Keratinocyte (primary cell): Measurements from ENCODE around the gene CEACAM21. TPM values are rescaled to one million over a fixed set of nuclear protein-coding genes. Genes with fewer than 3 reads are reported as not detected.
A peak's percentile ranks its signal among the peaks of the same experiment; 100 is the strongest.

Experiments
- DNase-seq: peaks from one replicate; pipeline ENCODE4 v3.0.0-alpha.2; 2011; ENCODE audit warnings: low read depth, missing footprints, low spot score
- FAIRE-seq: peaks from 2 replicates; lab custom pipeline; 2011; peaks lifted over from hg19 to GRCh38; lab: Jason Lieb, UNC
- H2AFZ ChIP-seq: 2 replicates; pipeline ENCODE4 v1.6.0; 2012; ENCODE audit warnings: low read length, control low read depth, inconsistent platforms; ENCODE audit not compliant: control insufficient read depth
- H3K27ac ChIP-seq: 2 replicates; pipeline ENCODE4 v1.5.1; 2011; ENCODE audit warnings: low read length; ENCODE audit not compliant: control insufficient read depth, insufficient read depth
- H3K27me3 ChIP-seq: 3 replicates; pipeline ENCODE4 v1.6.0; 2011; ENCODE audit warnings: low read length; ENCODE audit not compliant: control insufficient read depth, insufficient read depth; ENCODE audit errors: extremely low read depth
- H3K36me3 ChIP-seq, 2 experiments: 2 replicates in 1 of 2; 3 replicates in 1 of 2; pipeline ENCODE4 v1.5.1; 2011; ENCODE audit warnings: low read length in 2 of 2, mild to moderate bottlenecking in 1 of 2; ENCODE audit not compliant: control insufficient read depth in 2 of 2, insufficient read depth in 2 of 2; ENCODE audit errors: extremely low read depth in 1 of 2
- H3K4me1 ChIP-seq: 3 replicates; pipeline ENCODE4 v1.5.1; 2011; ENCODE audit warnings: low read length; ENCODE audit not compliant: control insufficient read depth, insufficient read depth; ENCODE audit errors: extremely low read depth
- H3K4me2 ChIP-seq: 3 replicates; pipeline ENCODE4 v1.6.0; 2011; ENCODE audit warnings: low read depth, low read length; ENCODE audit not compliant: control insufficient read depth, insufficient read depth; ENCODE audit errors: extremely low read depth
- H3K4me3 ChIP-seq, 3 experiments: fragments of 200-600 bp in 1 of 3; sonication (generic) in 1 of 3; 2 replicates in 2 of 3; 3 replicates in 1 of 3; pipeline ENCODE4 v1.5.1; 2011 to 2016; ENCODE audit warnings: low read length in 3 of 3, mild to moderate bottlenecking in 3 of 3, control low read depth in 2 of 3, inconsistent platforms in 1 of 3, low read depth in 1 of 3, mixed read lengths in 1 of 3, mixed run types in 1 of 3, moderate library complexity in 1 of 3; ENCODE audit not compliant: control insufficient read depth in 2 of 3, insufficient read depth in 2 of 3; ENCODE audit errors: extremely low read depth in 1 of 3
- H3K79me2 ChIP-seq: 2 replicates; pipeline ENCODE4 v1.6.0; 2012; ENCODE audit warnings: low read length; ENCODE audit not compliant: control insufficient read depth, insufficient read depth
- H3K9ac ChIP-seq: 3 replicates; pipeline ENCODE4 v1.6.0; 2011; ENCODE audit warnings: low read length; ENCODE audit not compliant: control insufficient read depth, insufficient read depth; ENCODE audit errors: extremely low read depth
- H3K9me1 ChIP-seq: 3 replicates; pipeline ENCODE4 v1.6.0; 2011; ENCODE audit warnings: low read length; ENCODE audit not compliant: control insufficient read depth, insufficient read depth; ENCODE audit errors: extremely low read depth
- H3K9me3 ChIP-seq: 2 replicates; pipeline ENCODE4 v1.5.1; 2012; ENCODE audit warnings: low read depth, low read length; ENCODE audit not compliant: control insufficient read depth
- H4K20me1 ChIP-seq: 3 replicates; pipeline ENCODE4 v1.6.0; 2011; ENCODE audit warnings: low read length; ENCODE audit not compliant: control insufficient read depth, insufficient read depth; ENCODE audit errors: extremely low read depth
- EZH2 ChIP-seq: IDR thresholded peaks from one replicate; pipeline ENCODE4 v1.6.1; 2012; ENCODE audit warnings: inconsistent platforms, mild to moderate bottlenecking, low read length, moderate library complexity
- dilution Hi-C: fragments of 300-500 bp; cut with MboI; formaldehyde crosslinking; loops from one replicate; pipeline ENCODE4 v1.7.0; 2020; ENCODE audit warnings: low sequenced_read_pairs; ENCODE audit not compliant: extremely low pct_ligation_motif_present
- polyA plus RNA-seq, 5 experiments: library from polyadenylated mRNA; depleted of rRNA in 3 of 5; stranded (reverse) in 3 of 5; stranded (forward) in 1 of 5; unstranded in 1 of 5; fragments of >200 nt; gene quantifications; 1 replicate in 1 of 5; 2 replicates in 3 of 5; 3 replicates in 1 of 5; pipeline versions ENCODE4 v1.2.1 to v1.2.3, GENCODE V29; 2011 to 2012; ENCODE audit warnings: missing spikeins in 2 of 5, low read depth in 1 of 5, low replicate concordance in 1 of 5
- TF ChIP-seq, protein P1 (sequence below), 3 experiments: IDR thresholded peaks in 1 of 3; conservative IDR thresholded peaks in 1 of 3; optimal IDR thresholded peaks in 1 of 3; 2 replicates in 2 of 3; 3 replicates in 1 of 3; pipeline versions ENCODE3 to v1.5.1; 2011; ENCODE audit warnings: low read length in 3 of 3, mild to moderate bottlenecking in 3 of 3, moderate library complexity in 2 of 3, control low read depth in 1 of 3, inconsistent platforms in 1 of 3; ENCODE audit not compliant: insufficient read depth in 2 of 3; ENCODE audit errors: extremely low read depth in 1 of 3

CEACAM21 gene
- polyA plus RNA-seq, 1 donor (not counting 4 experiments of a cell fraction or from before 2014, with no cell fraction given), result not detected

DNA sequence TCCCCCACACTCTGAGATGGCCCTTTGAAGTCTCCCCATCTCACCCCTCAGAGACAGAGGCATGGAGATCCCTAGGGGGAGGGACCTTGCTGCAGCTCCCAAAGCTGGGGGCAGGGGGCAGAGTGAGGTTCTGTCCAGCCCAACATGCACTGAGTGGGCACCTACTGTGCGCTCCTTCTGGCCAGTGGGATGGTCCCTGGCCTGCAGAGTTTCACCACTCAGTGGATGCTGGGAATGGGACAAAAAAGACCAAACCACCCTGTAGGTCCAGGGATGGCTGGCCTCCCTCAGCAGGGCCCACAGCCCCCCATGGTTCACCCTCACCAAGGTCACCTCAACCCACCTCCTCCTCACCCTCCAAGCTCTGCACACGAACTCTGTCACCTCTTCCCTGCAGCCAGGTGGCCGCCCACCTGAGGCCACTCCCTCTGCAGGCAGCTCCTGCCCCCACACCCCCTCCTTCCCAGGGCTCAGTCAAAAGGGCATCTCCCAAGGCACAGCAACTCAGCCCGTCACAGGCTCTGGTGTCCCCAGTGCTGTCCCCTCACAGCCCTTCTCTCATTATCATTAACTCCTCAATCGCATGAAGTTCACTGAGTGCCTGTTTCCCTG lies 16.1 kb downstream of the CEACAM21 start:
- Histone ChIP-seq H3K79me2 (no peaks in the 10 kb centered on the region), H3K27me3 (peaks cover 2% of the 10 kb centered on the region), H3K4me3 (no peak overlapping the region), H3K4me1 (no peaks in the 10 kb centered on the region), H3K36me3 (no peaks in the 10 kb centered on the region), H3K9me1 (no peaks in the 10 kb centered on the region), H4K20me1 (peaks cover 3% of the 10 kb centered on the region), H3K9me3 (no peaks in the 10 kb centered on the region), H3K27ac (no peak overlapping the region), H3K9ac (no peak overlapping the region), H3K4me2 (no peak overlapping the region), H2AFZ (no peak overlapping the region)
- DNase-seq (no peak), FAIRE-seq (no peak)
- dilution Hi-C loops, result no loop called here
- no peak for TF ChIP-seq EZH2
- TF ChIP-seq, protein P1, sequence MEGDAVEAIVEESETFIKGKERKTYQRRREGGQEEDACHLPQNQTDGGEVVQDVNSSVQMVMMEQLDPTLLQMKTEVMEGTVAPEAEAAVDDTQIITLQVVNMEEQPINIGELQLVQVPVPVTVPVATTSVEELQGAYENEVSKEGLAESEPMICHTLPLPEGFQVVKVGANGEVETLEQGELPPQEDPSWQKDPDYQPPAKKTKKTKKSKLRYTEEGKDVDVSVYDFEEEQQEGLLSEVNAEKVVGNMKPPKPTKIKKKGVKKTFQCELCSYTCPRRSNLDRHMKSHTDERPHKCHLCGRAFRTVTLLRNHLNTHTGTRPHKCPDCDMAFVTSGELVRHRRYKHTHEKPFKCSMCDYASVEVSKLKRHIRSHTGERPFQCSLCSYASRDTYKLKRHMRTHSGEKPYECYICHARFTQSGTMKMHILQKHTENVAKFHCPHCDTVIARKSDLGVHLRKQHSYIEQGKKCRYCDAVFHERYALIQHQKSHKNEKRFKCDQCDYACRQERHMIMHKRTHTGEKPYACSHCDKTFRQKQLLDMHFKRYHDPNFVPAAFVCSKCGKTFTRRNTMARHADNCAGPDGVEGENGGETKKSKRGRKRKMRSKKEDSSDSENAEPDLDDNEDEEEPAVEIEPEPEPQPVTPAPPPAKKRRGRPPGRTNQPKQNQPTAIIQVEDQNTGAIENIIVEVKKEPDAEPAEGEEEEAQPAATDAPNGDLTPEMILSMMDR (optimal IDR thresholded peaks at IDR 0.05 in 1 of 3, IDR thresholded peaks at IDR 0.05 in 1 of 3, conservative IDR thresholded peaks at IDR 0.05 in 1 of 3; ENCODE audit: extremely low read depth in 1 of 3, insufficient read depth in 2 of 3, low read length in 3 of 3), result no peak

DNA sequence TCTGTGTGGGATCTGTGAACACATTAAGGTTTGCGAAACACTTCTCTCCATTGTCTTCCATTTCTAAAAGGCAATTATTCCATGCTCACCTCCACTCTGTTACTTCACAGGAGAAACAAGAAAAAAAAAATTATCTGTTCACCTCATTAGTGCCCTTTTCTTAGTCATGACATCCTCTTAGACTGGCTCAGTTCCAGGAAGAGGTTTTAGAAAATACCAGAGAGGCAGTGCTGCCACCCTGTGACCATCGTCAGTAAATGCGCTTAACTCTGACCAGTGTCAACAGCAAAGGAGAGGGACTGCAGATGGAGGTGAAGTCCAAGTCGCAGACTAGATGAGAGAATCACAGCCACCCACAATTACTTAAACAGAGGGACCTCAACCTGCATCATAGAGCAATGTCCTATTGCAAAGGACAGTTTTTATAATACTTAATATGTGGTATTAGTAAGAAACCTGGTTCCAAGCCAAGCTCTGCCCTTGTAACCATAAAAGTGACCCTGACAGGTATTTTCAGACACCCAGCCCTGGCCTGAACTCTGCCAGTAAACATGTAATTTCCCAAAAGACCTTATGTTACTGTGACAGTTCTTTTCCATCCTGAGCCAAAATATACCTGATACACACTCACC lies 19.4 kb downstream of the CEACAM21 start:
- Histone ChIP-seq H4K20me1 (no peaks in the 10 kb centered on the region), H3K4me2 (no peak overlapping the region), H3K4me3 (no peak overlapping the region), H3K36me3 (no peaks in the 10 kb centered on the region), H3K9me1 (no peaks in the 10 kb centered on the region), H3K79me2 (no peaks in the 10 kb centered on the region), H3K4me1 (no peaks in the 10 kb centered on the region), H3K9me3 (no peaks in the 10 kb centered on the region), H3K27ac (no peak overlapping the region), H3K27me3 (peaks cover 2% of the 10 kb centered on the region), H3K9ac (no peak overlapping the region), H2AFZ (no peak overlapping the region)
- FAIRE-seq (peak; percentile 51), DNase-seq (peak; percentile 28)
- dilution Hi-C loops, result no loop called here
- no peak for TF ChIP-seq EZH2
- TF ChIP-seq, protein P1 (optimal IDR thresholded peaks at IDR 0.05 in 1 of 3, IDR thresholded peaks at IDR 0.05 in 1 of 3, conservative IDR thresholded peaks at IDR 0.05 in 1 of 3; ENCODE audit: extremely low read depth in 1 of 3, insufficient read depth in 2 of 3, low read length in 3 of 3), result peak; percentile 61 to 80 (median 76)
